BE2C (cell line): ENCODE results near the gene COPG1.

ENCODE experiments used
- DNase-seq: peaks from one replicate; pipeline ENCODE4 v3.0.0-alpha.2; 2020
- H3K27me3 ChIP-seq: fragments of 250-450 bp; sonication (Bioruptor Pico); 2 replicates; pipeline ENCODE4 v1.5.1; 2020; ENCODE audit warnings: mild to moderate bottlenecking
- H3K36me3 ChIP-seq: fragments of 250-450 bp; sonication (Bioruptor Pico); 2 replicates; pipeline ENCODE4 v1.5.1; 2020; ENCODE audit warnings: mild to moderate bottlenecking
- H3K4me1 ChIP-seq: fragments of 250-450 bp; sonication (Bioruptor Pico); 2 replicates; pipeline ENCODE4 v1.5.1; 2020
- H3K4me3 ChIP-seq: 2 replicates; pipeline ENCODE4 v1.5.1; 2011; ENCODE audit warnings: low read depth, low read length
- H3K9me3 ChIP-seq: fragments of 250-450 bp; sonication (Bioruptor Pico); 2 replicates; pipeline ENCODE4 v1.5.1; 2020
- TF ChIP-seq, protein P1 (sequence below): IDR thresholded peaks from 2 replicates; pipeline ENCODE4 v1.5.1; 2012; ENCODE audit warnings: mild to moderate bottlenecking, low read depth, low read length

Gene COPG1

DNA sequence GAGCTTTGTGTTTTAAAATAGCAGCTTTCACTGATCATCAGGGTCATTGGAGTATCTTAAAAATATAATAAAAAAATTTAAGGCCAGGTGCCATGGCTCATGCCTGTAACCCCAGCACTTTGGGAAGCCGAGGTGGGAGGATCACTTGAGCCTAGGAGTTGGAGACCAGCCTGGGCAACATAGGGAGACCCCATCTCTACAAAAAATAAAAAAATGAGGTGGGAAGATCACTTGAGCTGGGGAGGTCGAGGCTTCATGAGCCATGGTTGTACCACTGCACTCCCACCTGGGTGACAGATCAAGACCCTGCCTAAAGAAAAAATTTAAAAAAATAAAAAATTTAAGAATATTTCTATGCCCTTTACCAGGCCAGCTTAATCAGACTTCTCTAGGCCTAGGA lies 30.8 kb downstream of the COPG1 start:
- peak overlapping the region; percentile 94 for H3K4me3 ChIP-seq
- no peaks in the 10 kb centered on the region for H3K9me3 ChIP-seq
- peaks cover 8% of the 10 kb centered on the region for H3K4me1 ChIP-seq
- H3K27me3 ChIP-seq: no peaks in the 10 kb centered on the region
- TF ChIP-seq, protein P1, sequence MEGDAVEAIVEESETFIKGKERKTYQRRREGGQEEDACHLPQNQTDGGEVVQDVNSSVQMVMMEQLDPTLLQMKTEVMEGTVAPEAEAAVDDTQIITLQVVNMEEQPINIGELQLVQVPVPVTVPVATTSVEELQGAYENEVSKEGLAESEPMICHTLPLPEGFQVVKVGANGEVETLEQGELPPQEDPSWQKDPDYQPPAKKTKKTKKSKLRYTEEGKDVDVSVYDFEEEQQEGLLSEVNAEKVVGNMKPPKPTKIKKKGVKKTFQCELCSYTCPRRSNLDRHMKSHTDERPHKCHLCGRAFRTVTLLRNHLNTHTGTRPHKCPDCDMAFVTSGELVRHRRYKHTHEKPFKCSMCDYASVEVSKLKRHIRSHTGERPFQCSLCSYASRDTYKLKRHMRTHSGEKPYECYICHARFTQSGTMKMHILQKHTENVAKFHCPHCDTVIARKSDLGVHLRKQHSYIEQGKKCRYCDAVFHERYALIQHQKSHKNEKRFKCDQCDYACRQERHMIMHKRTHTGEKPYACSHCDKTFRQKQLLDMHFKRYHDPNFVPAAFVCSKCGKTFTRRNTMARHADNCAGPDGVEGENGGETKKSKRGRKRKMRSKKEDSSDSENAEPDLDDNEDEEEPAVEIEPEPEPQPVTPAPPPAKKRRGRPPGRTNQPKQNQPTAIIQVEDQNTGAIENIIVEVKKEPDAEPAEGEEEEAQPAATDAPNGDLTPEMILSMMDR: no peak
- DNase-seq: no peak
- peaks cover 21% of the 10 kb centered on the region for H3K36me3 ChIP-seq

- Histone ChIP-seq H3K4me1 (peaks cover 8% of the 10 kb centered on the region), H3K36me3 (peaks cover 8% of the 10 kb centered on the region; the same call in 1 of the 2 replicates), H3K4me3 (no peak overlapping the region), H3K27me3 (no peaks in the 10 kb centered on the region), H3K9me3 (no peaks in the 10 kb centered on the region)
- DNase-seq: no peak
- TF ChIP-seq, protein P1: no peak
These were observed 32.3 kb downstream of the COPG1 start for GRCh38 chr3:129281726-129282125.

DNA sequence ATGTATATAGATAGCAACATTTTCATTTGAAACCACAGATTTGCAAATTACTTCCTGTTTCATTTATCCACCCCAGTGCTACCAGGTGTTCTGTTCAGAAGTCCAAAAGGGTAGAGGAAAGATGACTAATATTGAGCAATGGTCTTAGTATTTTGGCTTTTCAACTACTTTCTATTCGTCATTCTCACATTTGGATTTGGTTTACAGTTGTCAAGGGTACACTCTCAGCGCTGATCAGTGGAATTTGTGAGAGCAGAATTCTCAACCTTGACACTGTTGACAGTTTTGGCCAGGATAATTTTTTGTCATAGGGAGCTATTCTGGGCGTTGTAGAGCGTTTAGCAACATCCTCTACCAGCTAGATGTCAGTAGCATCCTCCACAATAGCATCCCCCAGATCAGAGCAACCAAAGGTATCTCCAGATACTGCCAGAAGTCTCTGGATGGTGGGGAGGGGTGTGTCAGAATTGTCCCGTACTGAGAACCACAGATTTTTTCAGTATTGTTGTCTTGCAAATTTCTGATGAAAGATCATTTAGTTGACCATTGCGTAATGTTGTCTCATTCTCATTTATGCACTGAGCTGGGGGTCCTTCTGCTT lies 33.4 kb downstream of the COPG1 start:
- no peak for DNase-seq

DNA sequence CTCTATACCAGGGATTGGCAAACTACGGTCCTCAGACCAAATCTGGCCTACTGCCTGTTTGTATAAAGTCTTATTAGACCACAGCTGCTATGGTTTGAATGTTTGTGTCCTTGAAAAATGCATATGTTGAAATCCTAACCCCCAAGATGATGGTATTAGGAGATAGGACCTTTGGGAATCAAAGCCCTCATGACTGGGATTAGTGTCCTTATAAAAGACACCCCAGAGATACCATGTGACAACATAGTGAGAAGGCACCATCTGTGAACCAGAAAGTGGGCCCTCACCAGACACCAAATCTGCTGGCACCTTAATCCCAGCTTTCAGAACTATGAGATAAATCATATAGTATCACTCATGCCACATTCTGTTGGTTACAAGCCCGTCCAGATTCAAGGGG lies 36.7 kb downstream of the COPG1 start:
- TF ChIP-seq, protein P1: no peak

More for the DNA sequence above, 33.4 kb downstream of the COPG1 start:
- H3K9me3 ChIP-seq: no peaks in the 10 kb centered on the region
- peaks cover 6% of the 10 kb centered on the region for H3K4me1 ChIP-seq
- TF ChIP-seq, protein P1: no peak
- H3K36me3 ChIP-seq: 0 out of 2 replicates have a peak, but pooled peaks cover 1% of the 10 kb centered on the region
- H3K27me3 ChIP-seq: no peaks in the 10 kb centered on the region
- no peak overlapping the region for H3K4me3 ChIP-seq

GRCh38 chr3:129288446-129288845 lies 39.0 kb downstream of the COPG1 start:
- Histone ChIP-seq H3K27me3 (no peaks in the 10 kb centered on the region), H3K36me3 (peaks cover 18% of the 10 kb centered on the region), H3K4me3 (no peak overlapping the region), H3K9me3 (no peaks in the 10 kb centered on the region), H3K4me1 (no peaks in the 10 kb centered on the region)
- DNase-seq: no peak
- TF ChIP-seq, protein P1: no peak

More for the DNA sequence above, 36.7 kb downstream of the COPG1 start:
- H3K36me3 ChIP-seq: peaks cover 13% of the 10 kb centered on the region
- no peak for DNase-seq
- no peaks in the 10 kb centered on the region for H3K9me3 ChIP-seq
- no peak overlapping the region for H3K4me3 ChIP-seq
- H3K27me3 ChIP-seq: no peaks in the 10 kb centered on the region
- no peaks in the 10 kb centered on the region for H3K4me1 ChIP-seq

DNA sequence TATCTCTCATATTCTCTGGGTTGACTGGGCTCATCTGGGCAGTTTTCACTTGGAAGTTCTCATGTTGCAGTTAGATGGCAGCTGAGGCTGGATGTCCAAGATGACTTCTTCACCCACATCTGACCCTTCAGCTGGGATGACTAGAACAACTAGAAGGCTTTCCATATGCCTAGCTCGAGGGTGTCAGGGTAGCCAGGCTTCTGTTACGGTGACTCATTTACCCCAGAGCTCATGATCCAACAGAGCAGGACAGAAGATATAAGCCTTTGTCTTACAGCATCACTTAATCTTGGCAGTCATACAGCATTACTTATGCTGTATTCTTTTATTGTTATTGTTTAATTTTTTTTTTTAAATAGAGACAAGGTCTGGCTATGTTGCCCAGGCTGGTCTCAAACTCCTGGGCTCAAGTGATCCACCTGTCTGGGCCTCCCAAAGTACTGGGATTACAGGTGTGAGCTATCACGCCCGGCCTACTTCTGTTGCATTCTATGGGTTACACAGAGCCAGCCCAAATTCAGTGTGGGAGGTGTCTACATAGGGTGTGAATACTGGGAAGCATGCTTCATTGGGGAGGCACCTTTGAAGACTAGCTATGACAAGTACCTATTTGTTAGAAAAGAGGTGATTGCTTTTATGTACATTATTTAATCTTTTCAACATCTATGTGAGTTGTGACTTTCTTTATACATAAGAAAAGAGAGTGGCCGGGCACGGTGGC lies 40.0 kb downstream of the COPG1 start:
- Histone ChIP-seq H3K4me1 (no peaks in the 10 kb centered on the region), H3K36me3 (peaks cover 22% of the 10 kb centered on the region), H3K4me3 (no peak overlapping the region), H3K27me3 (no peaks in the 10 kb centered on the region), H3K9me3 (no peaks in the 10 kb centered on the region; the same call in 1 of the 2 replicates)
- TF ChIP-seq, protein P1: no peak
- no peak for DNase-seq
